ENCODE results near the gene TRABD2B. TPM values are rescaled to one million over a fixed set of nuclear protein-coding genes. Genes with fewer than 3 reads are reported as not detected.
A peak's percentile ranks its signal among the peaks of the same experiment; 100 is the strongest.

The TRABD2B gene
- total RNA-seq, 4 donors from 2014 or later: 0.05 to 0.15 (median 0.12) TPM

- intact Hi-C loops (cut with DNase I; ENCODE audit: low total_unique reads): no loop called here
- Histone ChIP-seq H3K4me1 (no peaks in the 10 kb centered on the region), H3K27ac (no peak overlapping the region), H3K4me3 (no peak overlapping the region), H3K36me3 (no peaks in the 10 kb centered on the region), H3K9me3 (no peaks in the 10 kb centered on the region), H3K27me3 (no peaks in the 10 kb centered on the region)
- TF ChIP-seq CTCF (IDR thresholded peaks at IDR 0.05 in 4 of 5, conservative IDR thresholded peaks at IDR 0.05 in 1 of 5) (no peak), POLR2A (IDR thresholded peaks at IDR 0.05) (no peak)
- in situ Hi-C loops (cut with MboI; ENCODE audit: low sequenced_read_pairs in 4 of 4): no loop called here
- DNase-seq (no peak), ATAC-seq (no peak)
These were observed 240.8 kb downstream of the TRABD2B start for GRCh38 chr1:47756411-47756810.

- in situ Hi-C loops (cut with MboI; ENCODE audit: low sequenced_read_pairs in 4 of 4) (no loop called here), intact Hi-C loops (cut with DNase I; ENCODE audit: low total_unique reads) (no loop called here)
- DNase-seq: no peak
These were observed 241.2 kb downstream of the TRABD2B start for GRCh38 chr1:47756006-47756405.

GRCh38 chr1:47755101-47755990 is 241.8 kb downstream of the TRABD2B start:
- Histone ChIP-seq H3K4me3 (no peak overlapping the region), H3K27me3 (no peaks in the 10 kb centered on the region), H3K27ac (no peak overlapping the region), H3K9me3 (no peaks in the 10 kb centered on the region), H3K36me3 (no peaks in the 10 kb centered on the region), H3K4me1 (no peaks in the 10 kb centered on the region)
- DNase-seq: no peak
- TF ChIP-seq CTCF (IDR thresholded peaks at IDR 0.05 in 4 of 5, conservative IDR thresholded peaks at IDR 0.05 in 1 of 5) (peak in 2 of 5 experiments; percentile 6 to 9), POLR2A (IDR thresholded peaks at IDR 0.05) (no peak)
- intact Hi-C loops (cut with DNase I; ENCODE audit: low total_unique reads): no loop called here
- in situ Hi-C loops (cut with MboI; ENCODE audit: low sequenced_read_pairs in 4 of 4): no loop called here
- no peak for ATAC-seq

More at GRCh38 chr1:47756006-47756405, 241.2 kb downstream of the TRABD2B start:
- no peak for ATAC-seq
- TF ChIP-seq POLR2A (IDR thresholded peaks at IDR 0.05) (no peak), CTCF (IDR thresholded peaks at IDR 0.05 in 4 of 5, conservative IDR thresholded peaks at IDR 0.05 in 1 of 5) (no peak)
- no peak overlapping the region for H3K27ac ChIP-seq
- no peak overlapping the region for H3K4me3 ChIP-seq
- no peaks in the 10 kb centered on the region for H3K4me1 ChIP-seq
- no peaks in the 10 kb centered on the region for H3K36me3 ChIP-seq
- H3K27me3 ChIP-seq: no peaks in the 10 kb centered on the region
- no peaks in the 10 kb centered on the region for H3K9me3 ChIP-seq

GRCh38 chr1:47754221-47754620 is 243.0 kb downstream of the TRABD2B start:
- ATAC-seq: no peak
- H3K9me3 ChIP-seq: no peaks in the 10 kb centered on the region
- in situ Hi-C loops (cut with MboI; ENCODE audit: low sequenced_read_pairs in 4 of 4): no loop called here

More at GRCh38 chr1:47754221-47754620, 243.0 kb downstream of the TRABD2B start:
- TF ChIP-seq POLR2A (IDR thresholded peaks at IDR 0.05) (no peak), CTCF (IDR thresholded peaks at IDR 0.05 in 4 of 5, conservative IDR thresholded peaks at IDR 0.05 in 1 of 5) (no peak)
- intact Hi-C loops (cut with DNase I; ENCODE audit: low total_unique reads): no loop called here
- Histone ChIP-seq H3K27ac (no peak overlapping the region), H3K4me3 (no peak overlapping the region), H3K36me3 (no peaks in the 10 kb centered on the region), H3K27me3 (no peaks in the 10 kb centered on the region), H3K4me1 (no peaks in the 10 kb centered on the region)
- no peak for DNase-seq
